AG04450 (cell line): ENCODE results near the gene BCDIN3D. TPM values are rescaled to one million over a fixed set of nuclear protein-coding genes. Genes with fewer than 3 reads are reported as not detected.
A peak's percentile ranks its signal among the peaks of the same experiment; 100 is the strongest.
"Not testable (repeated sequence)": the region's sequence is repeated elsewhere in the genome, so short reads cannot be mapped to it uniquely, and the experiment has no call there.

Source experiments
- CTCF ChIA-PET: fragments of 300-600, 350-600 bp; formaldehyde crosslinking; extraction: SDS; loops from one replicate; lab custom pipeline; 2022; ENCODE audit warnings: antibody characterized with exemption, inconsistent platforms; lab: Charles Lee
- POLR2A ChIA-PET: fragments of 350-600 bp; formaldehyde crosslinking; extraction: SDS; loops from one replicate; lab custom pipeline; 2021; ENCODE audit warnings: antibody characterized with exemption, inconsistent platforms; lab: Yijun Ruan, JAX
- DNase-seq: peaks from one replicate; pipeline ENCODE4 v3.0.0-alpha.2; 2011; ENCODE audit warnings: low read depth, low spot score
- H3K27ac ChIP-seq: one replicate; pipeline ENCODE4 v1.5.1; 2012; ENCODE audit warnings: low read depth, low read length, control low read depth
- H3K27me3 ChIP-seq: one replicate; pipeline ENCODE4 v1.6.0; 2012; ENCODE audit warnings: low read length; ENCODE audit not compliant: control insufficient read depth, insufficient read depth
- H3K4me3 ChIP-seq: 2 replicates; pipeline ENCODE4 v1.5.1; 2011; ENCODE audit warnings: mild to moderate bottlenecking, low read depth, low read length, control low read depth
- H3K9me3 ChIP-seq: 2 replicates; pipeline ENCODE4 v1.5.1; 2012; ENCODE audit warnings: low read length; ENCODE audit not compliant: control insufficient read depth, insufficient read depth
- CTCF ChIP-seq: IDR thresholded peaks from 2 replicates; pipeline ENCODE4 v1.5.1; 2011; ENCODE audit warnings: low read depth, low read length, control low read depth, inconsistent platforms
- polyA plus RNA-seq: library from polyadenylated mRNA; depleted of rRNA; stranded (reverse); fragments of >200 nt; gene quantifications from 2 replicates; pipeline ENCODE4 v1.2.3, GENCODE V29; 2011

The BCDIN3D gene
- polyA plus RNA-seq, 1 experiment = 3.8 TPM

GRCh38 chr12:49872781-49873181 is 29.9 kb upstream of the BCDIN3D start:
- DNase-seq = peak; percentile 10
- ChIA-PET POLR2A (interaction anchor here (0.9 kb wide), 1 partner anchor 212 kb away, joined by 3 read pairs; no protein-coding TSS in a partner anchor), CTCF (no interaction called here)
- Histone ChIP-seq H3K27me3 (no peaks in the 10 kb centered on the region), H3K9me3 (no peaks in the 10 kb centered on the region), H3K4me3 (no peak overlapping the region), H3K27ac (no peak overlapping the region)
- no peak for TF ChIP-seq CTCF

GRCh38 chr12:49872381-49872780 is 29.5 kb upstream of the BCDIN3D start:
- no peak overlapping the region for H3K4me3 ChIP-seq
- TF ChIP-seq CTCF = no peak
- H3K27me3 ChIP-seq = no peaks in the 10 kb centered on the region
- DNase-seq = no peak
- no peak overlapping the region for H3K27ac ChIP-seq
- no peaks in the 10 kb centered on the region for H3K9me3 ChIP-seq
- CTCF ChIA-PET = interaction anchor here (1.0 kb wide), 1 partner anchor 95 kb away, joined by 3 read pairs; no protein-coding TSS in a partner anchor
- POLR2A ChIA-PET = interaction anchor here (0.9 kb wide), 1 partner anchor 212 kb away, joined by 3 read pairs; no protein-coding TSS in a partner anchor

GRCh38 chr12:49871811-49872251 is 28.9 kb upstream of the BCDIN3D start:
- H3K4me3 ChIP-seq, H3K9me3 ChIP-seq, H3K27ac ChIP-seq, H3K27me3 ChIP-seq, DNase-seq, POLR2A ChIA-PET: not testable (repeated sequence)
- CTCF ChIA-PET = interaction anchor here (1.0 kb wide), 1 partner anchor 96 kb away, joined by 3 read pairs; no protein-coding TSS in a partner anchor

- POLR2A ChIA-PET = no interaction called here
- CTCF ChIA-PET = interaction anchor here (1.0 to 2.8 kb wide), 2 partner anchors 75 to 96 kb away, joined by 3 to 14 read pairs; no protein-coding TSS in a partner anchor
- DNase-seq = no peak
- H3K4me3 ChIP-seq = no peak overlapping the region
- TF ChIP-seq CTCF = no peak
- H3K9me3 ChIP-seq = no peaks in the 10 kb centered on the region
- H3K27me3 ChIP-seq = no peaks in the 10 kb centered on the region
- no peak overlapping the region for H3K27ac ChIP-seq
Observed at GRCh38 chr12:49871263-49871561, 28.3 kb upstream of the BCDIN3D start.

- no peak overlapping the region for H3K27ac ChIP-seq
- POLR2A ChIA-PET = no interaction called here
- no peak overlapping the region for H3K4me3 ChIP-seq
- peaks cover 3% of the 10 kb centered on the region for H3K27me3 ChIP-seq
- TF ChIP-seq CTCF = no peak
- DNase-seq = no peak
- CTCF ChIA-PET = interaction anchor here (2.8 kb wide), 1 partner anchor 75 kb away, joined by 14 read pairs; no protein-coding TSS in a partner anchor
- no peaks in the 10 kb centered on the region for H3K9me3 ChIP-seq
Observed at GRCh38 chr12:49870501-49871262, 27.8 kb upstream of the BCDIN3D start.
